ENCODE data around the gene PDLIM1. TPM values are rescaled to one million over a fixed set of nuclear protein-coding genes. Genes with fewer than 3 reads are reported as not detected.
A peak's percentile ranks its signal among the peaks of the same experiment; 100 is the strongest.

PDLIM1 gene
- total RNA-seq, 1 experiment from 2014 or later: 67.4 TPM

- Histone ChIP-seq H3K4me2 (ENCODE audit: low read length) (no peak overlapping the region), H3K9ac (ENCODE audit: low read length) (no peak overlapping the region), H3K36me3 (ENCODE audit: control insufficient read depth in 1 of 2, insufficient read depth in 2 of 2, low read length in 2 of 2) (0 out of 4 replicates have a peak, but pooled peaks cover 5 to 6% of the 10 kb centered on the region in 2 experiments), H3K9me3 (ENCODE audit: control insufficient read depth in 1 of 2, insufficient read depth in 1 of 2, low read depth in 1 of 2, low read length in 2 of 2) (no peaks in the 10 kb centered on the region), H3K27ac (ENCODE audit: low read depth, low read length) (no peak overlapping the region), H2AFZ (ENCODE audit: low read depth, low read length, poor library complexity, severe bottlenecking) (no peak overlapping the region), H3K79me2 (ENCODE audit: insufficient read depth, low read length) (no peaks in the 10 kb centered on the region), H4K20me1 (ENCODE audit: insufficient read depth) (no peaks in the 10 kb centered on the region), H3K4me3 (replicated peaks in 1 of 2; ENCODE audit: low read depth in 1 of 2, low read length in 2 of 2) (no peak overlapping the region), H3K27me3 (ENCODE audit: insufficient read depth, low read length) (no peaks in the 10 kb centered on the region), H3K9me2 (ENCODE audit: insufficient read depth) (no peaks in the 10 kb centered on the region), H3K4me1 (ENCODE audit: control insufficient read depth in 1 of 2, insufficient read depth in 2 of 2, low read length in 2 of 2) (peaks cover 3 to 19% of the 10 kb centered on the region in 2 experiments; a peak in 3 of 4 replicates)
- no TSS peak for BruUV-seq (replicated peaks)
- no peak for TF ChIP-seq YY1 (IDR thresholded peaks at IDR 0.05; ENCODE audit: extremely low read depth, insufficient replicate concordance, low read depth, low read length)
- TF ChIP-seq RAD21 (IDR thresholded peaks at IDR 0.05; ENCODE audit: low read depth): peak; percentile 89
- TF ChIP-seq CTCF (IDR thresholded peaks at IDR 0.05 in 2 of 3, conservative IDR thresholded peaks at IDR 0.05 in 1 of 3; ENCODE audit: borderline replicate concordance in 1 of 3, insufficient read depth in 1 of 3, low read depth in 2 of 3, low read length in 2 of 3): peak; percentile 68 to 91 (median 82)
- TF ChIP-seq POLR2AphosphoS5 (IDR thresholded peaks at IDR 0.05; ENCODE audit: low read depth, low read length): no peak
- no peak for TF ChIP-seq ATF3 (IDR thresholded peaks at IDR 0.05)
- peak; percentile 83 for ATAC-seq
- no peak for DNase-seq (ENCODE audit: low read depth, low spot score)
- intact Hi-C loops (cut with micrococcal nuclease): loop anchor here (1.0 kb wide), 5 partner anchors 34 to 612 kb away; no protein-coding TSS in a partner anchor
- ChIA-PET POLR2A (interaction anchor here (0.6 kb wide), 1 partner anchor 122 kb away, joined by 3 read pairs; no protein-coding TSS in a partner anchor), RAD21 (ENCODE audit: low non-redundant PET in 1 of 2, low total read pairs in 2 of 2, uncharacterized antibody in 2 of 2, unreplicated experiment in 2 of 2) (interaction anchor here (0.6 to 1.7 kb wide), 7 partner anchors 41 to 120 kb away, joined by 3 to 9 read pairs (median 5); no protein-coding TSS in a partner anchor), CTCF (interaction anchor here (0.6 to 3.7 kb wide), 22 partner anchors 8 to 1421 kb away, joined by 3 to 42 read pairs (median 4); no protein-coding TSS in a partner anchor)
Measured at GRCh38 chr10:95242581-95243317, 48.1 kb downstream of the PDLIM1 start.

Measured in HCT116 (cell line).